Measurements from ENCODE around the gene NPTN. TPM values are rescaled to one million over a fixed set of nuclear protein-coding genes. Genes with fewer than 3 reads are reported as not detected.
A peak's percentile ranks its signal among the peaks of the same experiment; 100 is the strongest.

NPTN gene
- total RNA-seq, 1 donor from 2014 or later = 256 TPM

DNA sequence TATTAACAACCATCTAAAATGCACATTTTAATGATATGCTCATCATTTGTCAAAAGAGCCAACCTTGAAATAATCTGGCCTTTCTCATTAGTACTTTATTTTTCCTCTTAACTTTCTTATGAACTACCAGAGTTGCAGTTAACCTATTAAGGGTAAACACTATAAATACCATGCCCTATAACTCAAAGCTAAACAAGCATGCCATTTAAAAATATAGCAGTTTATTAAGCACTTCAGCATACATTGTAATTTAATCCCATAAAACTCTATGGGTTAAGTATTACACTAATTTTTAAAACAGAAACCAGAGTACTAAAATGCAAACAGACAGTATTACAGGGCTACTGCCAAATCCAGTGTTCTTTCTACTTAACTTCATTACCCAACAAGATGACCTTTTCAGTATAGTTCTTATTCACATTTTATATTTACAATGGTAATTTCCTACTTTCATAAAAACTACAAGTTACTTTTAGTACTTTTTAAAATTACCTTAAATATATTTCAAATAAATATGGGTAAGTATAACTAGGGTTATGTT, 11.8 kb downstream of the NPTN start:
- Mint-ChIP-seq H3K27ac (ENCODE audit: unreplicated experiment) (no peak overlapping the region), H3K36me3 (ENCODE audit: low read depth) (no peaks in the 10 kb centered on the region)

DNA sequence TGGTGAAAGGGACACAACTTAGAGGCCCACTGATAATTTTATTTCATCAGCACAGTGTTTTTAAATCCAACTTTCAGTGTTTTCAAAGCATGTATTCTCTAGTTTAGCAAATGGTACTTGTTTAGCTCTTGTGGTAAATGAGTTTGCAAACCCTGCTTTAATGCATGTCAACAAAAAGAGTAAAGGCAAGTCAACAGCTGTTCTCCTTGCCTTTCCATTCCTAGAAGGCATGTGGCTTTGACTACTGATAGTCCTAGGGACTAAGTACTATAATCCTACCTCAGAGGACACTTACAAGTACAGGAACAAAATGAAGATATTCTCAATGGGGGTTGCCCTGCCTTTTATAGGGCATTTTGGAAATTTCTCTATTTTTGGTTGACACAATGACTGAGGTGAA, 13.1 kb downstream of the NPTN start:
- H3K4me3 Mint-ChIP-seq (ENCODE audit: unreplicated experiment) = no peak overlapping the region
- no peaks in the 10 kb centered on the region for H3K9me3 Mint-ChIP-seq (ENCODE audit: low read depth)
- H3K27me3 Mint-ChIP-seq (ENCODE audit: low read depth) = no peaks in the 10 kb centered on the region
- H3K36me3 Mint-ChIP-seq (ENCODE audit: low read depth) = no peaks in the 10 kb centered on the region
- H3K27ac Mint-ChIP-seq (ENCODE audit: unreplicated experiment) = no peak overlapping the region
- TF ChIP-seq, protein P1, sequence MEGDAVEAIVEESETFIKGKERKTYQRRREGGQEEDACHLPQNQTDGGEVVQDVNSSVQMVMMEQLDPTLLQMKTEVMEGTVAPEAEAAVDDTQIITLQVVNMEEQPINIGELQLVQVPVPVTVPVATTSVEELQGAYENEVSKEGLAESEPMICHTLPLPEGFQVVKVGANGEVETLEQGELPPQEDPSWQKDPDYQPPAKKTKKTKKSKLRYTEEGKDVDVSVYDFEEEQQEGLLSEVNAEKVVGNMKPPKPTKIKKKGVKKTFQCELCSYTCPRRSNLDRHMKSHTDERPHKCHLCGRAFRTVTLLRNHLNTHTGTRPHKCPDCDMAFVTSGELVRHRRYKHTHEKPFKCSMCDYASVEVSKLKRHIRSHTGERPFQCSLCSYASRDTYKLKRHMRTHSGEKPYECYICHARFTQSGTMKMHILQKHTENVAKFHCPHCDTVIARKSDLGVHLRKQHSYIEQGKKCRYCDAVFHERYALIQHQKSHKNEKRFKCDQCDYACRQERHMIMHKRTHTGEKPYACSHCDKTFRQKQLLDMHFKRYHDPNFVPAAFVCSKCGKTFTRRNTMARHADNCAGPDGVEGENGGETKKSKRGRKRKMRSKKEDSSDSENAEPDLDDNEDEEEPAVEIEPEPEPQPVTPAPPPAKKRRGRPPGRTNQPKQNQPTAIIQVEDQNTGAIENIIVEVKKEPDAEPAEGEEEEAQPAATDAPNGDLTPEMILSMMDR (IDR thresholded peaks at IDR 0.05) = no peak
- H3K4me1 Mint-ChIP-seq (ENCODE audit: low read depth) = peaks cover 86% of the 10 kb centered on the region
- no peak for DNase-seq (ENCODE audit: low spot score)

More for the DNA sequence above, 11.8 kb downstream of the NPTN start:
- H3K27me3 Mint-ChIP-seq (ENCODE audit: low read depth) = no peaks in the 10 kb centered on the region
- no peak for DNase-seq (ENCODE audit: low spot score)
- TF ChIP-seq, protein P1 (IDR thresholded peaks at IDR 0.05) = no peak
- H3K4me3 Mint-ChIP-seq (ENCODE audit: unreplicated experiment) = no peak overlapping the region
- peaks cover 82% of the 10 kb centered on the region for H3K4me1 Mint-ChIP-seq (ENCODE audit: low read depth)
- H3K9me3 Mint-ChIP-seq (ENCODE audit: low read depth) = no peaks in the 10 kb centered on the region

DNA sequence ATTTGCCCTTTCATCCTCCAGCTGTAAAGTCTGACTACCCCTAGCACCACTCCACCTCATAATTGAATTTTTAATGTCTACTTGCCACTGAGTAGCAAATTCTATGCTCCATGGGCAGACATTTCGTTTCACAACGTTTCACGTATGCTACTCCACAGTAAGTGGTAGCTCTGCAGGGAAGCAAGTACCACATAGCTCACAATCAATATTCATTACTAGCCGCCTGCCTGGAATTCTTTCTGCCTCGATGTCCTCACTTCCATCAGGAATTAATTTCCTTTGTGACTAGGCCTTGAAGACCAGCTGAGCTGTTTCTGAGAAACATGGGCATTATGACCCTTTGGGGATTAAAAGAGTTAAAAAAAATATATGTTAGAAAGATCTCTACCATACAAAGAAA, 15.3 kb downstream of the NPTN start:
- TF ChIP-seq, protein P1 (IDR thresholded peaks at IDR 0.05) = no peak
- Mint-ChIP-seq H3K9me3 (ENCODE audit: low read depth) (no peaks in the 10 kb centered on the region), H3K4me1 (ENCODE audit: low read depth) (peaks cover 68% of the 10 kb centered on the region), H3K27me3 (ENCODE audit: low read depth) (no peaks in the 10 kb centered on the region), H3K4me3 (ENCODE audit: unreplicated experiment) (no peak overlapping the region), H3K36me3 (ENCODE audit: low read depth) (no peaks in the 10 kb centered on the region), H3K27ac (ENCODE audit: unreplicated experiment) (no peak overlapping the region)
- DNase-seq (ENCODE audit: low spot score) = no peak

DNA sequence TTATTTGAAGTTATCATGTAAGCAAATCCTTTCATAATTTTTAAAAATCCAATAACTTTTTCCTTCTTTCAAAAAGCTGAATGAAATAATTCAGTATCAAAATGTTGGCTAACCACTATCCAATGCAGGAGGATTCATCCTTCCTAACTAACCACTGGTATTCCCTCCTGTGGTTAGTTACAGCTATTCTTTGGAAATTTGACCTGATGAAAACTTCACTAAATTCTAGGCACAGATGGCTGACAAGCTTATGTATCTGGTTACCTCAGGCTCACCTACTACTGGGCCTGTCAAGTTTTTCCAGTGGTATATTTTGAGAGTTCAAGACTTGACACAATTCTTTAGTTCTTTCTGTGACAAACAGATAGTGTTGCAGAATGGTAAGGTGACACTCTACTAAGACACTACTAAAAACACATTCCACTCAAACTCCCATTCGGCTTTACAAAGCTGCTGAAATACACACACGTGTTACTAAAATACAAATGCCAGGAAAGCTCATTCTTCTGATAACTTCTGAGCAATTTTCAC, 15.8 kb downstream of the NPTN start:
- no peak overlapping the region for H3K4me3 Mint-ChIP-seq (ENCODE audit: unreplicated experiment)
- no peak for DNase-seq (ENCODE audit: low spot score)
- H3K4me1 Mint-ChIP-seq (ENCODE audit: low read depth) = peaks cover 66% of the 10 kb centered on the region

DNA sequence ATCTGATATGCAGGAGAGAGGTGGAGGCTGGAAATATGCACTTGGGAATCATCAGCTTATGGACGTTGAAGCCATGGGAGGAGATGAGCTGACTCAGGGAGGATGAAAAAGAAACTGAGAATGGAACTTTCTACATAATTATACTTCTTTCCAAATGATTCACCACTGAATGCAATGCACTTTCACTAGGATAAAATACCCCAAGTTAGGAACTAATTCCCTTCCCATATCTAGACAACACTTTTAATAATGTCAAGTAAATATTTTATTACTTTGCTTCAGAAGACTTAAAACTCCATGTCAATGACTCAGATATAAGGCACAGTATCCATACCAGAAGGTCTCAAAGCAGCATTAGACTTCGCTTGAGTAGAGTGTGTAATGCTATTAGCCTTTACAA, 24.2 kb downstream of the NPTN start:
- TF ChIP-seq, protein P1 (IDR thresholded peaks at IDR 0.05) = no peak
- peak overlapping the region; percentile 84 for H3K27ac Mint-ChIP-seq (ENCODE audit: unreplicated experiment)
- no peak overlapping the region for H3K4me3 Mint-ChIP-seq (ENCODE audit: unreplicated experiment)
- H3K4me1 Mint-ChIP-seq (ENCODE audit: low read depth) = peaks cover 75% of the 10 kb centered on the region
- no peaks in the 10 kb centered on the region for H3K27me3 Mint-ChIP-seq (ENCODE audit: low read depth)
- DNase-seq (ENCODE audit: low spot score) = no peak
- no peaks in the 10 kb centered on the region for H3K36me3 Mint-ChIP-seq (ENCODE audit: low read depth)
- no peaks in the 10 kb centered on the region for H3K9me3 Mint-ChIP-seq (ENCODE audit: low read depth)

More for the DNA sequence above, 15.8 kb downstream of the NPTN start:
- no peaks in the 10 kb centered on the region for H3K36me3 Mint-ChIP-seq (ENCODE audit: low read depth)
- TF ChIP-seq, protein P1 (IDR thresholded peaks at IDR 0.05) = no peak
- no peaks in the 10 kb centered on the region for H3K27me3 Mint-ChIP-seq (ENCODE audit: low read depth)
- no peaks in the 10 kb centered on the region for H3K9me3 Mint-ChIP-seq (ENCODE audit: low read depth)
- no peak overlapping the region for H3K27ac Mint-ChIP-seq (ENCODE audit: unreplicated experiment)

Data from chondrocyte (in vitro differentiated cells).